GM10248 (cell line): ENCODE measurements around the gene CRYL1.

Experiments
- CTCF ChIA-PET: fragments of 300-600 bp; sonication (Branson Sonifier 250); formaldehyde crosslinking; extraction: SDS; loops from one replicate; lab custom pipeline; 2021; ENCODE audit warnings: antibody characterized with exemption; lab: Yijun Ruan, JAX
- POLR2A ChIA-PET: fragments of 350-650 bp; sonication (Branson Sonifier 250); formaldehyde crosslinking; extraction: SDS; loops from one replicate; lab custom pipeline; 2020; ENCODE audit warnings: antibody characterized with exemption; lab: Yijun Ruan, JAX
- DNase-seq: peaks from one replicate; pipeline ENCODE4 v3.0.0; 2012; ENCODE audit errors: extremely low spot score
- TF ChIP-seq, protein P1 (sequence below): IDR thresholded peaks from 2 replicates; pipeline ENCODE4 v1.5.1; 2012; ENCODE audit warnings: mild to moderate bottlenecking, low read depth; ENCODE audit errors: extremely low read depth, missing control alignments, control extremely low read depth

The CRYL1 gene

GRCh38 chr13:20359335-20359734, 166.3 kb downstream of the CRYL1 start:
- TF ChIP-seq, protein P1, sequence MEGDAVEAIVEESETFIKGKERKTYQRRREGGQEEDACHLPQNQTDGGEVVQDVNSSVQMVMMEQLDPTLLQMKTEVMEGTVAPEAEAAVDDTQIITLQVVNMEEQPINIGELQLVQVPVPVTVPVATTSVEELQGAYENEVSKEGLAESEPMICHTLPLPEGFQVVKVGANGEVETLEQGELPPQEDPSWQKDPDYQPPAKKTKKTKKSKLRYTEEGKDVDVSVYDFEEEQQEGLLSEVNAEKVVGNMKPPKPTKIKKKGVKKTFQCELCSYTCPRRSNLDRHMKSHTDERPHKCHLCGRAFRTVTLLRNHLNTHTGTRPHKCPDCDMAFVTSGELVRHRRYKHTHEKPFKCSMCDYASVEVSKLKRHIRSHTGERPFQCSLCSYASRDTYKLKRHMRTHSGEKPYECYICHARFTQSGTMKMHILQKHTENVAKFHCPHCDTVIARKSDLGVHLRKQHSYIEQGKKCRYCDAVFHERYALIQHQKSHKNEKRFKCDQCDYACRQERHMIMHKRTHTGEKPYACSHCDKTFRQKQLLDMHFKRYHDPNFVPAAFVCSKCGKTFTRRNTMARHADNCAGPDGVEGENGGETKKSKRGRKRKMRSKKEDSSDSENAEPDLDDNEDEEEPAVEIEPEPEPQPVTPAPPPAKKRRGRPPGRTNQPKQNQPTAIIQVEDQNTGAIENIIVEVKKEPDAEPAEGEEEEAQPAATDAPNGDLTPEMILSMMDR: no peak
- DNase-seq: no peak
- CTCF ChIA-PET: no interaction called here
- POLR2A ChIA-PET: no interaction called here

DNA sequence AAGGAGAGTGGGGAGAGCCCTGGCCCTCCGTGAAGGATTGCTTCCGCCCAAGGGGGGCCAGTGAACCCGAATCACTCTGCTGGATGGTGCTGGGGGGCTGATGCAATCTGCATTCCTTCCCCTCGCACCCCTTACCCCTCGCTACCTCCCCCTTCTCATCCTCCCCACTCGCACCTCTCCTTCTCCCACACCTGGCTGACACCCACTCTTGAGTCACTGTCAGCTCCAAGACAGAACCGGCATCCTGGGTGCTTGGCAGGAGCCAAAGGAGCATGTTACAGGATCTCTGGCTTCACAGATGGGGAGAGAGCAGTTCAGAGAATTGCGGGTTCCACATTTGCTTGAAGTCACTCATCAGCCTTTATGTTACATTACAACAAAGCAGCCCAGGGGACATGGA, 167.6 kb downstream of the CRYL1 start:
- TF ChIP-seq, protein P1: no peak
- CTCF ChIA-PET: no interaction called here
- DNase-seq: no peak
- POLR2A ChIA-PET: no interaction called here

DNA sequence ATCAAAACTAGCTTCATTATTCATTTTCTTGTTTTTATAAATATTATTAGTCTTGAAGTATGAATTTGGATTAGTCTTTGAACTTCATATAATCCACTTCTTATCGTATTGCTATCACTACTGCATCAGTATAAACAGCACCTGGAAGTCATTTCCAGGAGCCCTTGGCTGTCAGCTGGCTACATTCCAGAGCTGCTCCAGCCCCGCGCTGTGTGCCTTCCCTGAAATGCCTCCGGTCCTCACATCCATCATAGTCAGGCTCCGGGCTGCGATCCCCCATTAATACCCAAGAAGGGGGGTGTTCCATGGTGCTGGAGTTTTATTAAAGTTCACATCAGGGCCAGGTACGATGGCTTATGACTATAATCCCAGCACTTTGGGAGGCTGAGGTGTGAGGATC, 169.2 kb downstream of the CRYL1 start:
- TF ChIP-seq, protein P1: no peak
- POLR2A ChIA-PET: no interaction called here
- no peak for DNase-seq
- CTCF ChIA-PET: no interaction called here

DNA sequence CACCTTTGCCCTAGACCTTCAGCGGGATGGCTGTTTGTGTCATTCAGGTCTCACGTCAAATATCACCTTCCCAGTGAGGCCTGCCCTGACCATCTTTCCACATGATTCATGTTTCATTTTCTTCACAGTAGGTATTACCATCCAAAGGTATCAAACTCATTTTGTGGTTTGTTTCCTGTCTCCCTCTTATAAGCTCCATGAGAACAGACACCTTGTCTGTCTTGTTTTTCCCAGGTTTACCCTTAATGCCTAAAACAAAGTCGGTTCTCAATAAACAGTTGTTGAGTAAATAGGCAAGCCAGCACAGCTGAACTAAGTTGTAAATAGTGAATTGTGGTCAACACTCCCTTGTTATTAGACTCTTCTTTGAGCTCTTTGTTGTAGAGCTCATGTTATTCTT, 170.9 kb downstream of the CRYL1 start:
- no peak for DNase-seq

GRCh38 chr13:20353973-20354372, 171.7 kb downstream of the CRYL1 start:
- ChIA-PET CTCF (no interaction called here), POLR2A (no interaction called here)
- TF ChIP-seq, protein P1: no peak
- DNase-seq: no peak

More for the DNA sequence above, 170.9 kb downstream of the CRYL1 start:
- POLR2A ChIA-PET: no interaction called here
- CTCF ChIA-PET: no interaction called here
- TF ChIP-seq, protein P1: no peak
